ENCODE data around the gene DACT2.

GRCh38 chr6:168303982-168304751, 15.4 kb downstream of the DACT2 start:
- TF ChIP-seq CTCF (IDR thresholded peaks at IDR 0.05) (no peak), EZH2phosphoT487 (IDR thresholded peaks at IDR 0.05) (no peak)

Data from neural progenitor cell (in vitro differentiated cells).